HG02938 (cell line): ENCODE results near the gene CHL1.

ENCODE experiments used
- ATAC-seq: cut with Tn5 transposase; IDR thresholded peaks from one replicate; pipeline ENCODE4 v1.9.1; 2021; ENCODE audit warnings: mild to moderate bottlenecking, moderate library complexity; ENCODE audit not compliant: unreplicated experiment

CHL1 gene

GRCh38 chr3:212432-212831, 15.9 kb downstream of the CHL1 start:
- ATAC-seq, result peak; percentile 86

- ATAC-seq, result no peak
Observed at GRCh38 chr3:217099-217813, 20.7 kb downstream of the CHL1 start.

- no peak for ATAC-seq
Observed at GRCh38 chr3:217948-218347, 21.4 kb downstream of the CHL1 start.

- no peak for ATAC-seq
Observed at GRCh38 chr3:228442-229182, 32.0 kb downstream of the CHL1 start.

GRCh38 chr3:229183-229661, 32.7 kb downstream of the CHL1 start:
- no peak for ATAC-seq

GRCh38 chr3:236881-237280, 40.3 kb downstream of the CHL1 start:
- no peak for ATAC-seq

GRCh38 chr3:242602-243355, 46.2 kb downstream of the CHL1 start:
- ATAC-seq, result no peak

GRCh38 chr3:243356-243725, 46.8 kb downstream of the CHL1 start:
- no peak for ATAC-seq

GRCh38 chr3:244041-244440, 47.5 kb downstream of the CHL1 start:
- ATAC-seq, result no peak

GRCh38 chr3:247916-248315, 51.4 kb downstream of the CHL1 start:
- no peak for ATAC-seq

- ATAC-seq, result no peak
Observed at GRCh38 chr3:248864-249520, 52.4 kb downstream of the CHL1 start.

GRCh38 chr3:249587-250262, 53.2 kb downstream of the CHL1 start:
- ATAC-seq, result no peak

- ATAC-seq, result no peak
Observed at GRCh38 chr3:256501-256900, 59.9 kb downstream of the CHL1 start.

- ATAC-seq, result no peak
Observed at GRCh38 chr3:257826-258225, 61.3 kb downstream of the CHL1 start.

GRCh38 chr3:260898-261297, 64.3 kb downstream of the CHL1 start:
- no peak for ATAC-seq

- no peak for ATAC-seq
Observed at GRCh38 chr3:263393-263792, 66.8 kb downstream of the CHL1 start.

GRCh38 chr3:264394-265156, 68.0 kb downstream of the CHL1 start:
- ATAC-seq, result no peak

- no peak for ATAC-seq
Observed at GRCh38 chr3:267101-267500, 70.5 kb downstream of the CHL1 start.

- ATAC-seq, result no peak
Observed at GRCh38 chr3:270688-271087, 74.1 kb downstream of the CHL1 start.

GRCh38 chr3:274927-275326, 78.4 kb downstream of the CHL1 start:
- ATAC-seq, result no peak
